Astrocyte (in vitro differentiated cells and primary cell): ENCODE data around the gene MAP3K14. TPM values are rescaled to one million over a fixed set of nuclear protein-coding genes. Genes with fewer than 3 reads are reported as not detected.

Experiments used
- DNase-seq: peaks from one replicate; pipeline ENCODE4 v3.0.0-alpha.2; 2010; ENCODE audit warnings: low read depth
- FAIRE-seq: peaks from 2 replicates; lab custom pipeline; 2011; peaks lifted over from hg19 to GRCh38; lab: Jason Lieb, UNC
- H2AFZ ChIP-seq: 2 replicates; pipeline ENCODE4 v1.6.0; 2012; ENCODE audit warnings: low read depth, low read length, inconsistent platforms
- H3K27ac ChIP-seq: 2 replicates; pipeline ENCODE4 v1.5.1; 2011; ENCODE audit warnings: low read depth, low read length, inconsistent platforms
- H3K27me3 ChIP-seq: 2 replicates; pipeline ENCODE4 v1.6.0; 2011; ENCODE audit warnings: low read length, inconsistent platforms; ENCODE audit not compliant: insufficient read depth
- H3K36me3 ChIP-seq: 2 replicates; pipeline ENCODE4 v1.5.1; 2011; ENCODE audit warnings: low read length, inconsistent platforms; ENCODE audit not compliant: insufficient read depth
- H3K4me1 ChIP-seq: 2 replicates; pipeline ENCODE4 v1.5.1; 2011; ENCODE audit warnings: low read length, inconsistent platforms; ENCODE audit not compliant: insufficient read depth
- H3K4me2 ChIP-seq: 2 replicates; pipeline ENCODE4 v1.6.0; 2012; ENCODE audit warnings: low read length, inconsistent platforms
- H3K4me3 ChIP-seq: 2 replicates; pipeline ENCODE4 v1.5.1; 2011; ENCODE audit warnings: low read depth, mild to moderate bottlenecking, low read length, inconsistent platforms; ENCODE audit not compliant: insufficient read depth
- H3K79me2 ChIP-seq: 2 replicates; pipeline ENCODE4 v1.6.0; 2012; ENCODE audit warnings: mild to moderate bottlenecking, low read length, inconsistent platforms; ENCODE audit not compliant: insufficient read depth
- H3K9ac ChIP-seq: 2 replicates; pipeline ENCODE4 v1.6.0; 2012; ENCODE audit warnings: mild to moderate bottlenecking, low read length, inconsistent platforms
- H3K9me3 ChIP-seq: 2 replicates; pipeline ENCODE4 v1.5.1; 2012; ENCODE audit warnings: low read depth, mild to moderate bottlenecking, low read length, inconsistent platforms; ENCODE audit not compliant: insufficient read depth
- H4K20me1 ChIP-seq: 2 replicates; pipeline ENCODE4 v1.6.0; 2012; ENCODE audit warnings: low read length, inconsistent platforms; ENCODE audit not compliant: insufficient read depth
- H3K27ac Mint-ChIP-seq: one replicate; pipeline ENCODE4 v1.8.0; 2021; ENCODE audit warnings: mild to moderate bottlenecking, mixed read lengths; ENCODE audit not compliant: unreplicated experiment
- H3K27me3 Mint-ChIP-seq: one replicate; pipeline ENCODE4 v1.8.0; 2021; ENCODE audit warnings: low read depth, mixed read lengths; ENCODE audit not compliant: unreplicated experiment
- H3K36me3 Mint-ChIP-seq: one replicate; pipeline ENCODE4 v1.8.0; 2021; ENCODE audit warnings: low read depth, mixed read lengths; ENCODE audit not compliant: unreplicated experiment
- H3K4me1 Mint-ChIP-seq: one replicate; pipeline ENCODE4 v1.8.0; 2021; ENCODE audit warnings: low read depth, mixed read lengths; ENCODE audit not compliant: unreplicated experiment
- H3K4me3 Mint-ChIP-seq: one replicate; pipeline ENCODE4 v1.8.0; 2021; ENCODE audit warnings: mild to moderate bottlenecking, moderate library complexity, mixed read lengths; ENCODE audit not compliant: unreplicated experiment
- H3K9me3 Mint-ChIP-seq: one replicate; pipeline ENCODE4 v1.8.0; 2021; ENCODE audit warnings: mild to moderate bottlenecking, mixed read lengths; ENCODE audit not compliant: unreplicated experiment
- EZH2 ChIP-seq: IDR thresholded peaks from 2 replicates; pipeline ENCODE4 v1.6.1; 2012; ENCODE audit warnings: mild to moderate bottlenecking, low read length, inconsistent platforms; ENCODE audit not compliant: insufficient read depth
- total RNA-seq: library from RNA; stranded (reverse); gene quantifications from 2 replicates; pipeline ENCODE4 v1.2.1, GENCODE V29; 2021
- TF ChIP-seq, protein P1 (sequence below): IDR thresholded peaks from 2 replicates; pipeline ENCODE4 v1.5.1; 2011; ENCODE audit warnings: low read depth, mild to moderate bottlenecking, inconsistent platforms, low read length, moderate library complexity; ENCODE audit not compliant: insufficient read depth

MAP3K14 gene
- total RNA-seq, 1 donor from 2014 or later, result 10.8 TPM

DNA sequence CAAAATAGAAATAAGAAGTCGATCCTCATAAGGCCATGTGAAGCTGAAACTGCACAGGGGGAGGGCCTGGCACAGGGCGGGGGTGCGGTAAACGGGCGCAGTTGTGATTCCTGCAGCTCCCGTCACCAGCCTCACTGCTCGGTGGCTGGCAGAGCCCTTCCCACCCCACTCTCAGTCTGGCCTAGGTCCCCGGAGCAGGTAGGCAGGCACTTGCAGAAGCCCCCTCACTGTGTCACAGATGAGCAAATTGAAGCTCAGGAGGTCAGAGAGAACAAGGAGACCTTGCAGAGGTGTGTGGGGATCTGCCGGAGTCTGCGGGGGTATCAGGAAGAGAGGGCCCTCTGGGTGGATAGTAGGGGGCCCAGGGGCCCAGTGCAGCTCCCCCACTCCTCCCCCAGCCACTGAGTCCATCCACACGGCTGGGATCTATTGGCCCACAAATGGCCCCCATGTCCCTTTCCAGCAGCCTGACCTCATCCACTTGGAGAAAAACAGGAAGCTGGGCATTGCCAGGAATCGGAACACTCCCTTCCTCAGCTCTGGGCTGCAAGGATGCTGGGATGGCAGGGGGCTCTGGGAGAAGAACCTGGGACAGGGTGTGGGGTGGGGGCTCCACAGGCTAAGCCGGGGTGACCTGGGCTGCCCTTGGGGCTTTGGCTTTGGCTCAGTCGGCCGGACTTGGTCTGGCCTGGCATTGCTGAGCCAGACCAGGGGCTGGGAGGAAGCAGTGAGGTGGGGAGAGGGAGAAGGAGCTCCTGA is 21.4 kb upstream of the MAP3K14 start:
- FAIRE-seq (no peak), DNase-seq (no peak)
- H3K36me3 Mint-ChIP-seq, result peaks cover 3% of the 10 kb centered on the region
- Histone ChIP-seq H3K27ac (no peak overlapping the region), H3K4me1 (peaks cover 15% of the 10 kb centered on the region), H3K4me3 (no peak overlapping the region), H4K20me1 (no peaks in the 10 kb centered on the region), H3K36me3 (no peaks in the 10 kb centered on the region), H3K79me2 (no peaks in the 10 kb centered on the region), H3K9ac (no peak overlapping the region), H2AFZ (peak overlapping the region; percentile 55), H3K27me3 (no peaks in the 10 kb centered on the region), H3K4me2 (no peak overlapping the region), H3K9me3 (no peaks in the 10 kb centered on the region)
- peaks cover 1% of the 10 kb centered on the region for H3K9me3 Mint-ChIP-seq
- no peak overlapping the region for H3K27ac Mint-ChIP-seq
- H3K4me1 Mint-ChIP-seq, result peaks cover 11% of the 10 kb centered on the region
- peaks cover 1% of the 10 kb centered on the region for H3K27me3 Mint-ChIP-seq
- H3K4me3 Mint-ChIP-seq, result no peak overlapping the region
- TF ChIP-seq EZH2, result no peak
- TF ChIP-seq, protein P1, sequence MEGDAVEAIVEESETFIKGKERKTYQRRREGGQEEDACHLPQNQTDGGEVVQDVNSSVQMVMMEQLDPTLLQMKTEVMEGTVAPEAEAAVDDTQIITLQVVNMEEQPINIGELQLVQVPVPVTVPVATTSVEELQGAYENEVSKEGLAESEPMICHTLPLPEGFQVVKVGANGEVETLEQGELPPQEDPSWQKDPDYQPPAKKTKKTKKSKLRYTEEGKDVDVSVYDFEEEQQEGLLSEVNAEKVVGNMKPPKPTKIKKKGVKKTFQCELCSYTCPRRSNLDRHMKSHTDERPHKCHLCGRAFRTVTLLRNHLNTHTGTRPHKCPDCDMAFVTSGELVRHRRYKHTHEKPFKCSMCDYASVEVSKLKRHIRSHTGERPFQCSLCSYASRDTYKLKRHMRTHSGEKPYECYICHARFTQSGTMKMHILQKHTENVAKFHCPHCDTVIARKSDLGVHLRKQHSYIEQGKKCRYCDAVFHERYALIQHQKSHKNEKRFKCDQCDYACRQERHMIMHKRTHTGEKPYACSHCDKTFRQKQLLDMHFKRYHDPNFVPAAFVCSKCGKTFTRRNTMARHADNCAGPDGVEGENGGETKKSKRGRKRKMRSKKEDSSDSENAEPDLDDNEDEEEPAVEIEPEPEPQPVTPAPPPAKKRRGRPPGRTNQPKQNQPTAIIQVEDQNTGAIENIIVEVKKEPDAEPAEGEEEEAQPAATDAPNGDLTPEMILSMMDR, result no peak

DNA sequence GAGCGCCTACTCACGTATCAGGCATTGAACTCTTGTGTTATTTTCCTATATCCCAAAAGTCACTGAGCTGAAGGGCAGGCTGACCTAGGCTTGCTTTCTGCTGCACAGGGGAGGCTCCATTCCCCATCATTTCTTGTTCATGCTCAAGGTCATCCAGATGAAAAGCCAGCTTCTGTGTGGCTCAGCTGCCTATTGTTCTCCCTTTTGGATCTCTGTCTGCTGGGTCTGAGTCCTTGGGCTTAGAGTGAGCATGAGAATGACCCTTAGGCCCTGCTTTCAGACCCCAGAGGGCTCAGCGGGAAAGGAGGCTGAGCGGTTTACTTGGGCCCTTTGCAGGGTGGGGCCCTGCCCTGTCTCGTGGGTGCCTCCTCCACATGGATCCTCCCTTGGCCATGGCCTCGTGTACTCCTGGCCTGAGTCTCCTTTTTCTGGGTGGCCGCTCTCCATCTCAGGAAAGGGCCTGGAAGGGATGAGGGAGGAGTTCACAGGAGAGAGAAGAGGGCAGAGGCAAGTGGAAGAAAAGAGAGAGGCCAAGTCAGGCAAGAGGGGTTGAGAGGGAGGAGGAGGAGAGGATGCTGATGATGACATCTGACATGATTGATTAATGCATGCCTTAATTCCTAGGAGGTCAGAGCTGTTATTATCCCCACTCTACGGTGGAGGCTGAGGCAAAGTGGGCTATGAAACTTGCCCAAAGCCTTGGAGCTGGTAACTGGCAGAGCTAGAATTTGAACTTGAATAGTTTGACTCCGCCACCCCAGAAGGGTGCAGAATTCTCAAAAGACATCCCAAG is 19.8 kb upstream of the MAP3K14 start:
- no peak for TF ChIP-seq EZH2
- TF ChIP-seq, protein P1, result no peak
- Histone ChIP-seq H3K4me2 (no peak overlapping the region), H3K9ac (no peak overlapping the region), H3K27ac (no peak overlapping the region), H3K9me3 (no peaks in the 10 kb centered on the region), H3K27me3 (no peaks in the 10 kb centered on the region), H3K4me3 (no peak overlapping the region), H3K4me1 (peaks cover 12% of the 10 kb centered on the region), H2AFZ (no peak overlapping the region), H4K20me1 (no peaks in the 10 kb centered on the region), H3K36me3 (no peaks in the 10 kb centered on the region), H3K79me2 (no peaks in the 10 kb centered on the region)
- Mint-ChIP-seq H3K27ac (no peak overlapping the region), H3K36me3 (peaks cover 3% of the 10 kb centered on the region), H3K27me3 (peaks cover 1% of the 10 kb centered on the region), H3K9me3 (peaks cover 1% of the 10 kb centered on the region), H3K4me3 (no peak overlapping the region), H3K4me1 (peaks cover 10% of the 10 kb centered on the region)
- DNase-seq, result no peak
- no peak for FAIRE-seq
